Stimulated activated CD8-positive, alpha-beta memory T cell treated with anti-CD3 and anti-CD28 coated beads, Interleukin-4, amount 100 ng/mL, for 4 hours (primary cell): Measurements from ENCODE around the gene CUX1.
"Not testable (repeated sequence)": the region's sequence is repeated elsewhere in the genome, so short reads cannot be mapped to it uniquely, and the experiment has no call there.

ENCODE experiments used
- DNase-seq, 2 donors: peaks; one replicate each; pipeline ENCODE4 v3.0.0-alpha.2; 2020; ENCODE audit warnings: low read depth in 2 of 2, low spot score in 1 of 2

The CUX1 gene

GRCh38 chr7:102039706-102040105 lies 222.3 kb downstream of the CUX1 start:
- DNase-seq: no peak

DNA sequence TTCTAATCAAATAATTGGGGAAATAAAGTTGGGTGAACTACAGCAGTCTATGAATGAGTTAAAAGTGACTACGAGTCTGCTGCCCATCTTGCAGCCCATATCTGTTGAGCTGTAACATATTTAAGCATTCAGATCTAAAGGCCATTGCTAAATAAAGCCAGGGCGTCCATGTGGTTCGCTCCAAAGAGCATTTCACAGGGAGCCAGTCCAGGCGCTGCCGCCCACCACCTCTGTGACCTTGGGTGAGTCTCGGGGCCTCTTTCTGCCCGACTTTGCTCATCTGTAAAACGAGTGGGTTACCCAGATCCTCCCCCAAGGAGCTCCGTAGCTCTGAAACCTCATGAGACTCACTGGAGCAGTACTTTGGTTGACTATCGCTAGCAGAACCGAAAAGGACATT lies 223.1 kb downstream of the CUX1 start:
- DNase-seq: no peak

GRCh38 chr7:102042016-102042656 lies 224.7 kb downstream of the CUX1 start:
- DNase-seq: no peak

GRCh38 chr7:102042796-102043195 lies 225.4 kb downstream of the CUX1 start:
- not testable (repeated sequence) for DNase-seq

GRCh38 chr7:102044641-102044983 lies 227.2 kb downstream of the CUX1 start:
- no peak for DNase-seq

DNA sequence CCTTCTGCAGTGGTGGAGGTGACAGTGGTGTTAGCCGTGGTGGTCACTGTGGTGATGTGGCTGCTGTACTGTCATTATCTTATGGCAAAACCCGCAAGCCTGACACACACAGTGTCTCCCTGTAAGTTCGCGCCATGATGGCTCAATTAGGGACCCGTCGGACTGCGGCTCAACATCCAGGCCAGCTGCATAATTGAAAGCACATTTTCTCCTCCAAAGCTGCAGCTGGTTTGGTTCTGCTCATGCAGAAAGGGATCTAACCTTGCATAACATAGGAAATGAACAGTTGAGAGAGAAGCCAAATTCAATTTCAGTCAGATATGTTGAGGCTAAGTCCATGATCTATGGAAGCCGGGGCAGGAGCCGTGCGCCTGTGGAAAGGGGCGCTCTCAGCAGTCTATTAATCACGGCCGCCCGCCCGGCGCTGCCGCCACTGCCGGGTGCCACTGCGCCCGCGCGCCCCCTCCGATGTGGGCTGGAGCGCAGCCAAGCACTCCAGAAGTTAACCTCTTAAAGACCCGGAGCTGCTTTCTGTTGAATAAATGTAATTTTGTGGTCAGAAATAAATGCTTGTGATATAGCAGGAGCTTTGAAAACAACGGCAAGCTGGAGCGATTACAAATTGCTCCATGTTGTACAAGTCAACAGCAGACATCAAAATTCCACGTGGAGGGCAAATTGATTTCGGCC lies 227.7 kb downstream of the CUX1 start:
- DNase-seq: no peak

DNA sequence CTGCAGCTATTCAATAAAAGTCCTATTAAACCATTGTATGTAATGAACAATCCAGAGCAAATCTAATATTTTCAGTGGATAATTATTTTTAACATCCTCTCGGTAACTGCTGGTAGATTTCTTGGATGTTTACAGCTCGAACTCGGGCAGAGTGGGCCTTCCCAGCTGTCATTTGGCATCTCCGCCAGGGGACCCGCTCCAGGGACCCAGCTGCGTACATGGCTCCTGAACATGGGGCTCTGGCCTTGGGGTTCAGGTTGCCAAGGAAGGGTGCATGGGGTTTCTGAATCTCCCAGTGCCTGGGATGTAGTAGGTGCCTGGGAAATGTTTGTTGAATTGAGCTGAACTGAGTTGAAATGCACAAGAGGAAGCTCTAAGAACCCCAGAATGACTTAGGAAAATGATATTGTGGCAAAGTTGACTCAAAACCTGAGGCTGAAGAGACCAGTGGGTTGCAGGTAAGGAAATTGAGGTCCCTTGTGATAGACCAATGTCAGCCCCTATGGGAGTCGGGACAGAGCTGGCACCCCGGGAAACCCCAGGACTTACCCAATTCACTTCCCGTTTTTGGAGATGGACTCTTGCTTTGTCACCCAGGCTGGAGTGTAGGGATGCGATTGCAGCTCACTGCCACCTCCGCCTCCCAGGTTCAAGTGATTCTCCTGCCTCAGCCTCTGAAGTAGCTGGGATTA lies 228.4 kb downstream of the CUX1 start:
- no peak for DNase-seq

- DNase-seq: no peak
These were observed 229.1 kb downstream of the CUX1 start for GRCh38 chr7:102046373-102047117.

DNA sequence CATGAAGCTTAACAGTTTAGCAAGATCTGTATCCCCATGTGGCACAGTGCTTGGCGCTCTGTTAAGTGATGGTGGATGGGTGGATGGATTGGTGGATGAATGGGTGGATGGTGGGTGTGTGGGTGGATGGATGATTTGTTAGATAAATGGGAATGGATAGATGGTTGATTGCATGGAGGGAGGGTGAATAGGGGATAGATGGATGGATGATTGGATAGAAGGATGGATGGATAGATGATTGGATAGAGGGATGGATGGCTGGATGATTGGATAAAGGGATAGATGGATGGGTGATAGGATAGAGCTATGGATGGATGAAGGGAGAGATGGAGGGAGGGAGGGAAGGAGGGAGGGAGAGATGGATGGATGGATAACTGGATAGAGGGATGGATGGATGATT lies 229.7 kb downstream of the CUX1 start:
- no peak for DNase-seq

GRCh38 chr7:102049765-102050164 lies 232.3 kb downstream of the CUX1 start:
- DNase-seq: no peak

GRCh38 chr7:102050864-102051460 lies 233.5 kb downstream of the CUX1 start:
- DNase-seq: no peak

- not testable (repeated sequence) for DNase-seq
These were observed 234.3 kb downstream of the CUX1 start for GRCh38 chr7:102051736-102052135.

- DNase-seq: no peak
These were observed 236.7 kb downstream of the CUX1 start for GRCh38 chr7:102054158-102054557.

GRCh38 chr7:102055181-102055976 lies 238.0 kb downstream of the CUX1 start:
- no peak for DNase-seq

DNA sequence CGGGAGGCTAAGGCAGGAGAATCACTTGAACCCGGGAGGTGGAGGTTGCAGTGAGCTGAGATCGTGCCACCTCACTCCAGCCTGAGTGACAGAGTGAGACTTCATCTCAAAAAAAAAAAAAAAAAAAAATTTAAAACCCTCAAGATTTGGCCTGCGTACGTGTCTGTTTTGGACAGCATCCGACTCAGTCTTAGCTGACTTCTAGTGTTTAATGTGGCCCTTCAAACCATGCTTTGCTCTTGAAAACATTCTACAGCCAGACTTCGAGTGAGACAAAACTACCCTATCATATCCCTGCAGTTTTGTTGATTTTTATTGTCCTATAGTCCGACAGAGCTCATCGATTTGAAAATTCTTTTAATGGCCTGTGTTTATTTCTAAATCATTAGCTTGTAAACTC lies 242.1 kb downstream of the CUX1 start:
- DNase-seq: no peak

- no peak for DNase-seq
These were observed 244.0 kb downstream of the CUX1 start for GRCh38 chr7:102061354-102061945.

- DNase-seq: peak in 1 of 2 donors; percentile 10
These were observed 244.6 kb downstream of the CUX1 start for GRCh38 chr7:102061981-102062390.

DNA sequence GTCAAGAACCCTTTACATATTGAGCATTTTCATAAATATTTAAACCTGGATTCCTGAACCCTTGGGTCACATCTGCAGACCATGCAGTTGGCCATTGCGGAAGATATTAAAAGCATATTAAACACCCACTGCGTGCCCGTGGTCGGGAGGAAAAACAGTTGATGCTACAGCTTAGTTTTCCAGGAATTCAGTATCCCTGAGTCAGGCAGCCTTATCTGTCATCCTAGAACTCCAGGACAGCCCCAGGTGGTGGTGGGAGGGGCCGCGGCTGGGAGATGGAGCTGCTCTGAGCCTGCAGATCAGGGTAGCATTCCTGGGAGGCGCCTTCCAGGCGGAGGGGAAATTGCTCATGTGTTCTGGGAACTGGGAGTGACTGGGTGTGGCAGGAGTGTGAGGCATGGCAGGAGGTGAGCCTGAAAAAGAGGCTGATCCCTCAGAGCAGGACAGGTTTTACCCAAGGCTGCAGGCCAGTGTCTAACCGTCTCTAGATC lies 246.3 kb downstream of the CUX1 start:
- no peak for DNase-seq

- no peak for DNase-seq
These were observed 247.1 kb downstream of the CUX1 start for GRCh38 chr7:102064361-102065025.
